Left colon (tissue), 2 donors: ENCODE data around the gene PSG2. TPM values are rescaled to one million over a fixed set of nuclear protein-coding genes. Genes with fewer than 3 reads are reported as not detected.
"Not testable (repeated sequence)": the region's sequence is repeated elsewhere in the genome, so short reads cannot be mapped to it uniquely, and the experiment has no call there.

Experiments used
- ATAC-seq: fragments of 200-7000 bp; cut with Tn5 transposase; one replicate; pipeline ENCODE4 v1.9.1; 2020; ENCODE audit warnings: mild to moderate bottlenecking, moderate library complexity
- DNase-seq, 2 donors: peaks; one replicate each; pipeline ENCODE4 v3.0.0-alpha.2; 2020
- intact Hi-C, 2 donors: fragments of 100-400 bp; cut with DNase I in 1 of 2; cut with micrococcal nuclease in 1 of 2; formaldehyde crosslinking; loops; one replicate each; pipeline versions ENCODE4 v1.11.2 to v1.14.0; 2022; cut with DNase I, micrococcal nuclease
- total RNA-seq, 2 donors: library from RNA; stranded (reverse); fragmentation: NEBNext Ultra II Directional; extraction: Animal tissue kit (Norgen Biotek cat#: 25700); gene quantifications; one replicate each; pipeline ENCODE4 v1.2.1, GENCODE V29; 2021
- donor health status: DM: no; HTN: no; CAD: no.
- donor health status: DM: yes; HTN: yes; CAD: no.

The PSG2 gene
- total RNA-seq, 2 donors from 2014 or later, result not detected

- intact Hi-C loops, ATAC-seq: not testable (repeated sequence)
Observed at GRCh38 chr19:43085796-43086530, 3.5 kb upstream of the PSG2 start.

GRCh38 chr19:43084196-43084832 lies 1.8 kb upstream of the PSG2 start:
- ATAC-seq, intact Hi-C loops, DNase-seq: not testable (repeated sequence)

More at GRCh38 chr19:43085796-43086530, 3.5 kb upstream of the PSG2 start:
- not testable (repeated sequence) for DNase-seq

DNA sequence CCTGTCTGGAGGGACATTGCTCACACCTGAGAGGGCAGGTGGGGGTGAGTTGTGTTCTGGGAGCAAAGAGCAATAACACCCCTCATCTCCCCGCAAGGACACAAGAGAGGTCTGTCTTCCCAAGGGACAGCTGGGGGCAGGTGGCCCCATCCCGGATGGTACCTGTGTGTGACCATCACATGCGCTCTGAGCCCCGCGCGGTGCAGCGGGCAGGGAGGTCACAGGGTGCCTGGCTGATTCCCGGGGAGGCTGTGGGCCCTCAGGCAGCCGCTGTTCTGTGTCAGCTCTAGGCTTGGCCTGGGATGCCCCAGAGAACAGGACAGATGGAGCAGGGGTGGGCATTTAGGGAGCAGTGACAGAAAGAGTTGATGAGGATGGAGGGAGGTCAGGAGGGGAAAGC lies 1.2 kb upstream of the PSG2 start:
- ATAC-seq, intact Hi-C loops, DNase-seq: not testable (repeated sequence)

DNA sequence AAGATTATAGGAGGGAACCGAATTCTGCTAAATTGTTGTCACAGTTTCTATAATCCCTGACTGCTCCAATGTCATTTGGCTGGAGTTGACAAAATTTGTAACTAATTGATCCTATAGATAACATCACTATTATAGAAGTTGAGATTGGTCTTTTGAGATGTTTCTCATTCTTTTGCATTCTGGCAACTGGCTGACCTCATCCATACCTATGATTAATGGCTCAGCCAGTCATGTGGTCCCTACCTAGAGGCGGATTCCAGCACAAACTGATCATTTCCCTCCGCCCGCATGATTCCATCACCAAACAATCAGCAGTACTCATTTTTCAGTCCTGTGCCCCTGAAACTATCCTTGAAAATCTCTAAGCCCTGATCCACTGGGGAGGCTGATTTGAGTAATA lies 4.2 kb downstream of the PSG2 start:
- no peak for DNase-seq
- intact Hi-C loops, result no loop called here
- ATAC-seq, result no peak

- intact Hi-C loops, ATAC-seq, DNase-seq: not testable (repeated sequence)
Observed at GRCh38 chr19:43077881-43078280, 4.6 kb downstream of the PSG2 start.

DNA sequence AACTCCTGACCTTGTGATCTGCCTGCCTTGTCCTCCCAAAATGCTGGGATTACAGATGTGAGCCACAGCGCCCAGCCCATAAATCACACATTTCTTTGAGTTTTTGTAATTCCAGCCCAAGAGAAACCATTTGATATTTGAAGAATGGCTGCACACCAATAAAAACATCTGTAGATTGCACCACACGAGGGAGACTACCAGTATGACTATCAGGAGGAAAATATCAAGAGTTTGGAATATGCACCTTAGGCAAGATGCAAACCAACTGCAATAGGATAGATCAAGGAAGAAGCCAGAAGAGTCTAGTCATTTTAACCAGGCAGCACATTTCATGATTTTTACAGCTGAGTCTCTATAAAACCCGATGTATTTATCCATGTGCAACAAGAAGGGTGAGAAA lies 20.1 kb downstream of the PSG2 start:
- ATAC-seq, DNase-seq, intact Hi-C loops: not testable (repeated sequence)

- DNase-seq, intact Hi-C loops, ATAC-seq: not testable (repeated sequence)
Observed at GRCh38 chr19:43061326-43061725, 21.2 kb downstream of the PSG2 start.

DNA sequence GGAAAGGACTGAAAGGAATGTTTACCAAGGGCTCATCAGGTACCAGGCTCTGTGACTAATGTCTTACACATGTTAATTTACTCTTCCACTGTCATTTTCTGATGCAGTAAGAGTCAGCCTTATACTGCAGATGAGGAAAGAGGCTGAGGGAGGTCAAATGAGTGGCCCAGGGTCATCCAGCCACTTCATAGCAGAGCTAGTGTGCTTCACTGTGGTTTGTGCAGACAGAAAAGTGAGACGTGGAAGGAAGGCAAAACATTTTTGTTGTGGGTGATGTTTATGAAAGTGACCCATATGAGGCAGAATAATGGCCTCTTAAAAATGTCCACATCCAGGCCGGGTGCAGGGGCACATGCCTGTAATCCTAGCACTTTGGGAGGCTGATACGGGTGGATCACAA lies 22.2 kb downstream of the PSG2 start:
- ATAC-seq, DNase-seq, intact Hi-C loops: not testable (repeated sequence)

DNA sequence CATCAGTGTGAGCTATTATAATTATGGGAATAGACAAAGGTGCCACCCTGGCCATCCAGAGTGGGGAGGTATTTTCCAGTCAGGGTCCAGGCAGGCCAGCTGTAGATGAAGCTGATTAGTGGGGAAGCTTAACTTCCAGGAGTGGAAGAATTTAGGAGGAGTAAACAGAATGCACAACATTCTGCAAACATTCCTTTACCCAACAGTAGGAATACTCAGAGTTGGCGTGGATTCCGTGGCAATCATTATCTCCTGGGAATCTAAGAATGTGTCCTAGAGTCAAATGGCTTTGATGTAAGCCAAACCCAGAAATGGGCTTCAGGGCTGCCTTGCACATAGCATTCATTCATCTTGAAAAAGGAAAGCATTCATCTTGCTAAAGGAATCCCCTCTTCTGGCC lies 23.0 kb downstream of the PSG2 start:
- DNase-seq, intact Hi-C loops, ATAC-seq: not testable (repeated sequence)

DNA sequence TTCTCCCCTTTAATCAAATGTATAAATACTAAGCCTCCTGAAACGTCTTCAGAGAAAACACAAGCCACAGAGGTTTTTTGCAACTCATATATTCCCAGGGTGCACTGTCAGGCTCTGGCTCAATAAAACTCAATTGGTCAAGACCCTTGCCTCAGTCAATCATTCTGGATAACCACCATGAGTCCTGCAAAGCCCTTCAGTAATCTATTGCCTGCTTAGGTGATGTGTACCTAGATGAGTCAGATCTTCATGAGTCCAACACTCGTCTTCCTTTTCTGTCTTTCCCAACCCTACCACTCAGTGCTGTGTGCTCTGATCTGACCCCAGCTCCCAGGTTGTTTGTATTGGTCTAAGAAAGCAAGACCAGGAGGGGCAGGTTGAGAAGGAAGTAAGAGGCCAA lies 24.1 kb downstream of the PSG2 start:
- ATAC-seq, intact Hi-C loops, DNase-seq: not testable (repeated sequence)

DNA sequence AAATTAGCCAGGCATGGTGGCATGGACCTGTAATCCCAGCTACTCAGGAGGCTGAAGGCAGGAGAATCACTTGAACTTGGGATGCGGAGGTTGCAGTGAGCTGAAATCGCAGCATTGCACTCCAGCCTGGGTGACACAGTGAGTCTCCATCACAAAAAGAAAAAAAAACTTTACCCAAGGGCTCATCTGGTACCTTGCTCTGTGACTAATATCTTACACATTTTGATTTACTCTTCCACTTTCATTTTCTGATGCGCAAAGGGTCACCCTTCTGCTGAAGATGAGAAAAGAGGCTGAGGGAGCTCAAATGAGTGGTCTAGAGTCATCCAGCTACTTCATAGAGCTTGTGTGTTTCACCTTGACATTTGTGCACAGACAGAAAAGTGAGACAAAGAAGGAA lies 34.5 kb downstream of the PSG2 start:
- ATAC-seq, DNase-seq, intact Hi-C loops: not testable (repeated sequence)

DNA sequence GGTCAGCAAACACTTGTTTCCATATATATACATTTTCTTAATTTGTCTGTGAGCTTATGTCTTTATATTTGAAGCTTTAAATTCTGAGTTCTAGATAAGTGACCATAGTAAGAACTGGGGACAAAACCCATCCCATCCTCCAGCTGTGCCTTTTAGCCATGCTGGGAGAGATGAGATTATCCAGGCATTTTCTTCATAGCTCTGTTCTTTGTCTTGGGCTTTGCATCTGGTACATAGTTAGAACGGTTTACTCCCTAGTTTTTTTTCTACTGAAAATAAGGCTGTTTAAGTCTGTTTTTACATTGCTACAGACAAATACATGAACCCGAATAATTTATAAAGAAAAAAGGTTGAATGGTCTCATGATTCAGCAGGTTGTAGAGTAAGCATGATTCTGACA lies 35.9 kb downstream of the PSG2 start:
- DNase-seq, intact Hi-C loops, ATAC-seq: not testable (repeated sequence)

DNA sequence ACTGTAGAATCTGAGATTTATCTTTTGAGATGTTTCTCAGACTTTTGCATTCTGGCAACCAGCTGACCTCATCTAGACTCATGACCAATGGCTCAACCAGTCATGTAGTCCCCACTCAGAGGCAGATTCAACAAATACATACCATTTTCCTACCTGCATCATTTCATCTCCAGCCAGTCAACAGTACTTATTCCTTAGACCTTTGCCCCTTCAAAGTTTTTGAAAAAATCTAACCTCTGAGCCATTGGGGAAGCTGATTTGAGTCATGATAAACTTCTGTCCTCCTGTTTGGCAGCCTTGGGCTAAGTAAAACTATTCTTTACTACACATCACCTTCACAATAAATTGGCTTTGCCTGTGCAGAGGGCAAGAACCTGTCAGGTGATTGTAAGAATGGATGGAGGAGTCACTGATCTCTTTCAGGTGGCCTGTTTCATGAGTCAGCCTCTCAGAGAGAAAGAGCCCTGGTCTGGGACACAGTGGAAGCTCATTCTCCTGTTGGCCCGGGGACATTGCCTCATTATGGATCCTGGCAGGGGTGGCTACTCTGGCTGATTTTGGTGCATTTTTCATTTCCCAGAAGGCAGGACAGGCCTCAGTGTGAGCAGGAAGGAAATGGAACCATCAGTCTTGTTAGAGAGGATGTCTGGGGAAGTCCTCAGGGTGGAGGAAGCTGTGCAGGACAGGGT lies 38.9 kb downstream of the PSG2 start:
- ATAC-seq, DNase-seq, intact Hi-C loops: not testable (repeated sequence)

DNA sequence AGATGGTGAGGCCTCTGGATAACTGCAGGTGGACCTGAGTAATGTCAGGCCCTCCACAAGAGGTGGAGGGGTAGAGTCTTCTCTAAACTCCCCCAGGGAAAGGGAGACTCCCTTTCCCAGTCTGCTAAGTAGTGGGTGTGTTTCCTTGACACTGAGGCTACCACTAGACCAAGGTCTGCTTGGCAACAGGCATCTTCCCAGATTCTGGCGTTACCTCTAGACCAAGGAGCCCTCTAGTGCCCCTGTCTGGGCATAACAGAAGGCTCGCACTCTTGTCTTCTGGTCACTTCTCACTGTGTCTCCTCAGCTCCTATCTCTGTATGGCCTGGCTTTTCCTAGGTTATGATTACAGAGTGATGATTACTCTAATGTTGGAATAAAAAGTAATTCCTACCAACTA lies 50.9 kb downstream of the PSG2 start:
- ATAC-seq, intact Hi-C loops, DNase-seq: not testable (repeated sequence)

GRCh38 chr19:43028866-43029265 lies 53.6 kb downstream of the PSG2 start:
- ATAC-seq (no peak), DNase-seq (no peak)
- intact Hi-C loops, result no loop called here

DNA sequence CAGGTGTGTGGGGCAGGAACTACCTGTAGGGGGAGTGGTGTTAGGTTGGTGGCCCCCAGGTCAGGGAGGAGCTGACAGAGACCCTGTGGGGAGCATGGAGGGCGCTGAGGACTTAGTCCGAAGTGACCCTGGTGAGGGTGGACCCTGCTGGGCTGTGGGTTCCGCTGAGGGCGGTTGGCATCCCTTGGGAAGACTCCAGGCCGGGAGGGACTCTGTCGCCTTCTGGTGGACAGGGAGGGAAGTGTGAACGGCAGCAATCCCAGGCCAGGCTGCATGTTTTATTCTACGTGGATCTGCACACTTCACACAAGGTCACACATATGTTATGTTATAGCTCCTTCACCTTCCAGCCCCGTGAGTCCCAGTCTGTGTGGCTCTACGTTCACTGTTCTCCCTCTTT lies 54.5 kb downstream of the PSG2 start:
- ATAC-seq, DNase-seq, intact Hi-C loops: not testable (repeated sequence)

DNA sequence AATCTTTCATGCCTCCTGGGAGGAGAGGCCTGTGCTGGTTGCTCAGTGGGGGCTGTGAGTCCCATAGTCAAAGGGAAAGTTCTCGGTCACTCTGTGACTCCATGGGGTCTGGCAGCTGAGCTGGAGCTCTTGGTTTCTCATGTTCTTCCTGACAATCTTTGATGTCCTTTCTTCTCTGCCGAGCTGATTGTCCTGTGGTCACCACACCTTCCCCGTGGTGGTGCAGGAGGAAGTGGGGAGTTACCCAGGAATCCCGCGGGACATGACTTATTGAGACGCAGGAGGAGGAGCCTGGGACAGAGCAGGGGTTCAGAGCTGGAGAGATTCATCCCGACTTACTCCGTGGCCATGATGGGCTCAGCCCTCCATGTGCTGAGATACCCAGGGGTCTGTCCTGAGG lies 55.4 kb downstream of the PSG2 start:
- ATAC-seq, DNase-seq, intact Hi-C loops: not testable (repeated sequence)

DNA sequence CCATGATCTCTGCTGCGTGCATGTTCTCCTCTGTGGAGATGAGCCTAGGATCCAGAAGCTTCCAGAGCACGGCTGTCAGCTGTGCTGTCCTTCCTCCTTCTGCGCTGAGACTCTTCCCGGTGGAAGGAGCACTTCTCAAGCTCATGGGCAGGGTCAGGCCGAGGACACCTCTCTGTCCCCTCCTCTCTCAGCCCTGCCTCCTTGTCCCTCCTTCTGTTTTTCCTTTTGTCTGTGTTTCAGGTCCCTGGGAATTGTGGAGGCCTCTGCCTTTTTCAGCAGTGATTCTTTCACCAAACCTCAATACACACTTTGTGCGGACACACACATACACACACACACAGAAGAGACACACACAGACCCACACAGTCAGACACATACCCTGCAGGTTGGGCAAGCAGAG lies 56.1 kb downstream of the PSG2 start, which contains the start of gene PSG11:
PSG11 (minus strand) TSS at position 101 of the 400 bp plus-strand sequence; CDS start at position 4, 97 bp downstream.
- intact Hi-C loops, ATAC-seq, DNase-seq: not testable (repeated sequence)

DNA sequence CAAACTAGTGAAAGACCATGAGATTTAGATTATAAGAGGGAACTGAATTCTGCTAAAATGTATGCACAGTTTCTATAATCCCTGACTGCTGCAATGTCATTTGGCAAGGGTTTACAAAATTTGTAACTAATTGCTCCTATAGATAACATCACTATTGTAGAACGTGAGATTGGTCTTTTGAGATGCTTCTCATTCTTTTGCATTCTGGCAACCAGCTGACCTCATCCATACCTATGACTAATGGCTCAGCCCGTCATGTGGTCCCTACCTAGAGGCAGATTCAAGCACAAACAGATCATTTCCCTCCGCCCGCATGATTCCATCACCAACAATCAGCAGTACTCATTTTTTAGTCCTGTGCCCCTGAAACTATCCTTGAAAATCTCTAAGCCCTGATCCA lies 60.4 kb downstream of the PSG2 start:
- DNase-seq, ATAC-seq, intact Hi-C loops: not testable (repeated sequence)
